Body of pancreas (tissue), 4 donors: Measurements from ENCODE around the gene GJB5.

Source experiments
- CTCF ChIP-seq, 7 experiments: fragments of 450-650 bp in 4 of 7; fragments of 200-600 bp in 3 of 7; sonication (generic) in 3 of 7; IDR thresholded peaks; one replicate each; pipeline ENCODE4 v1.5.1; 2016 to 2019; ENCODE audit warnings: antibody characterized with exemption in 7 of 7
- POLR2A ChIP-seq, 3 donors: fragments of 450-650 bp; IDR thresholded peaks; one replicate each; pipeline ENCODE4 v1.6.1; 2016; ENCODE audit warnings: antibody characterized with exemption in 3 of 3, mild to moderate bottlenecking in 2 of 3

DNA sequence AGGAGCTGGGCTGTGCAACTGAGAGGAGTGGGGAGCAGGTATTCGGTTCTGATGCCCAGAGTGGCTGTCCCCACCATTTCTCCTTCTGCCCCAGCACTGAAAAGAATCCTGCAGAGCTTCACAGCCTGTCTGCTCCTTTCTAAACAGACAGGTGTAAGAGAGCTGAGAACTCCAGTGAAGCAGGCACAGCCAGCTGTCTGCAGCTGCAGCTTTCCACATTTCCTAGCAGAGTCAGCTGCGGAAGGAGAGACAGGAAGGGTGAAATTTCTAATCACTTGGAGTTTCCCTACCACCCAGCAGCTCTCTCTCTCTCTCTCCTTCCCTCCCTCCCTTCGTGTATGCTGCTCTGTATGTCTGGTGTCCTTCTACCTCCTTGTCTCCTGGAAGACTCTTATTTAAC, 40.5 kb upstream of the GJB5 start:
- no peak for TF ChIP-seq CTCF (IDR thresholded peaks at IDR 0.05)
- TF ChIP-seq POLR2A (IDR thresholded peaks at IDR 0.05): no peak
